ENCODE results near the gene SELENOO. TPM values are rescaled to one million over a fixed set of nuclear protein-coding genes. Genes with fewer than 3 reads are reported as not detected.

Gene SELENOO
- total RNA-seq, 1 experiment from 2014 or later = 34.3 TPM

- Histone ChIP-seq H3K4me3 (ENCODE audit: low read depth in 2 of 2, low read length in 2 of 2) (no peak overlapping the region), H3K27ac (ENCODE audit: low read length) (0 out of 2 replicates have a peak overlapping the region, but pooled peaks have one; percentile 29), H3K4me1 (ENCODE audit: control insufficient read depth, insufficient read depth, low read length) (peaks cover 33% of the 10 kb centered on the region), H3K36me3 (ENCODE audit: control insufficient read depth, insufficient read depth, low read length) (no peaks in the 10 kb centered on the region), H3K27me3 (ENCODE audit: control insufficient read depth, insufficient read depth, low read length) (no peaks in the 10 kb centered on the region), H3K9me3 (ENCODE audit: control insufficient read depth, insufficient read depth, low read depth, low read length) (no peaks in the 10 kb centered on the region)
- ATAC-seq (no peak), DNase-seq (ENCODE audit: low read depth, low spot score) (no peak)
- intact Hi-C loops (cut with micrococcal nuclease; ENCODE audit: unreplicated experiment) = no loop called here
- ChIA-PET CTCF (no interaction called here), POLR2A (no interaction called here)
- no TSS peak for BruUV-seq (replicated peaks)
- TF ChIP-seq REST (IDR thresholded peaks at IDR 0.05; ENCODE audit: insufficient read depth in 1 of 2, low read depth in 2 of 2, low read length in 1 of 2) = no peak
- in situ Hi-C loops (cut with HindIII; ENCODE audit: low pct_unique_long_range_greater_than_20kb, low sequenced_read_pairs) = no loop called here
Observed at GRCh38 chr22:50253941-50254340, 53.1 kb downstream of the SELENOO start.

- ATAC-seq (no peak), DNase-seq (ENCODE audit: low read depth, low spot score) (no peak)
- no peak overlapping the region for H3K27ac ChIP-seq (ENCODE audit: low read length)
- POLR2A ChIA-PET = no interaction called here
- no TSS peak for BruUV-seq (replicated peaks)
- H3K36me3 ChIP-seq (ENCODE audit: control insufficient read depth, insufficient read depth, low read length) = no peaks in the 10 kb centered on the region
- in situ Hi-C loops (cut with HindIII; ENCODE audit: low pct_unique_long_range_greater_than_20kb, low sequenced_read_pairs) (no loop called here), intact Hi-C loops (cut with micrococcal nuclease; ENCODE audit: unreplicated experiment) (no loop called here)
- no peaks in the 10 kb centered on the region for H3K27me3 ChIP-seq (ENCODE audit: control insufficient read depth, insufficient read depth, low read length)
- CTCF ChIA-PET = no interaction called here
- H3K9me3 ChIP-seq (ENCODE audit: control insufficient read depth, insufficient read depth, low read depth, low read length) = no peaks in the 10 kb centered on the region
- H3K4me1 ChIP-seq (ENCODE audit: control insufficient read depth, insufficient read depth, low read length) = peaks cover 32% of the 10 kb centered on the region
- H3K4me3 ChIP-seq (ENCODE audit: low read depth in 2 of 2, low read length in 2 of 2) = no peak overlapping the region
- no peak for TF ChIP-seq CTCF (IDR thresholded peaks at IDR 0.05)
- TF ChIP-seq POLR2AphosphoS5 (IDR thresholded peaks at IDR 0.05; ENCODE audit: low read depth, low read length) = no peak
- TF ChIP-seq TCF7L2 (IDR thresholded peaks at IDR 0.05; ENCODE audit: low read depth, low read length) = no peak
- no peak for TF ChIP-seq SIN3A (IDR thresholded peaks at IDR 0.05; ENCODE audit: borderline replicate concordance, insufficient read depth, low read depth, low read length)
- TF ChIP-seq REST (IDR thresholded peaks at IDR 0.05; ENCODE audit: insufficient read depth in 1 of 2, low read depth in 2 of 2, low read length in 1 of 2) = no peak
Observed at GRCh38 chr22:50255099-50255498, 54.3 kb downstream of the SELENOO start.
